ENCODE results near the gene AOPEP. TPM values are rescaled to one million over a fixed set of nuclear protein-coding genes. Genes with fewer than 3 reads are reported as not detected.

Gene AOPEP
- total and polyA plus RNA-seq, 2 donors (not counting 3 experiments of a cell fraction or from before 2014, with no cell fraction given): 20.2 to 41.6 TPM

- H2AFZ ChIP-seq (ENCODE audit: low read depth, low read length): peak overlapping the region; percentile 40
- H3K9me3 ChIP-seq (replicated peaks; ENCODE audit: control insufficient read depth, insufficient read depth, low read length): no peaks in the 10 kb centered on the region
- no peaks in the 10 kb centered on the region for H4K20me1 ChIP-seq (replicated peaks; ENCODE audit: control insufficient read depth, extremely low read depth, insufficient read depth, low read length)
- CTCF ChIA-PET: interaction anchor here (0.7 to 2.6 kb wide), 6 partner anchors 22 to 263 kb away, joined by 3 to 9 read pairs (median 4); no protein-coding TSS in a partner anchor
- H3K4me2 ChIP-seq (ENCODE audit: insufficient read depth, low read length): peak overlapping the region; percentile 71
- dilution Hi-C loops (cut with MboI; ENCODE audit: extremely low pct_ligation_motif_present, low sequenced_read_pairs) (no loop called here), intact Hi-C loops (cut with micrococcal nuclease) (loop anchor here (1.0 to 5.0 kb wide), 6 partner anchors 46 to 138 kb away; no protein-coding TSS in a partner anchor)
- peak; percentile 59 for FAIRE-seq
- H3K36me3 ChIP-seq (ENCODE audit: control insufficient read depth in 2 of 2, extremely low read depth in 1 of 2, insufficient read depth in 2 of 2, low read length in 2 of 2): no peaks in the 10 kb centered on the region
- POLR2A ChIA-PET: interaction anchor here (0.6 kb wide), 2 partner anchors 180 to 198 kb away, joined by 4 to 7 read pairs; no protein-coding TSS in a partner anchor
- no peaks in the 10 kb centered on the region for H3K27me3 ChIP-seq (ENCODE audit: control insufficient read depth in 2 of 2, insufficient read depth in 2 of 2, low read length in 2 of 2)
- H3K9me1 ChIP-seq (replicated peaks; ENCODE audit: control insufficient read depth, extremely low read depth, insufficient read depth, low read length): no peaks in the 10 kb centered on the region
- H3K27ac ChIP-seq (ENCODE audit: insufficient read depth, low read depth, low read length): peak overlapping the region; percentile 90
- TF ChIP-seq FOS (IDR thresholded peaks at IDR 0.05; ENCODE audit: borderline replicate concordance, insufficient read depth, low read length): peak; percentile 63
- no peak for TF ChIP-seq JUN (IDR thresholded peaks at IDR 0.05; ENCODE audit: borderline replicate concordance, insufficient read depth, insufficient read length, low read depth)
- peak; percentile 35 for TF ChIP-seq GATA2 (IDR thresholded peaks at IDR 0.05; ENCODE audit: insufficient read depth, insufficient read length, low read depth, low read length)
- peak overlapping the region; percentile 83 for H3K9ac ChIP-seq (replicated peaks; ENCODE audit: extremely low read depth, insufficient read depth, low read length)
- no peaks in the 10 kb centered on the region for H3K79me2 ChIP-seq (ENCODE audit: control insufficient read depth, insufficient read depth, low read length)
- peak overlapping the region in 1 of 3 experiments; percentile 16 for H3K4me3 ChIP-seq (replicated peaks in 1 of 3; ENCODE audit: insufficient read depth in 1 of 3, low read depth in 1 of 3, low read length in 3 of 3)
- peak; percentile 91 for DNase-seq (ENCODE audit: low read depth, low spot score)
- H3K4me1 ChIP-seq (ENCODE audit: control insufficient read depth, extremely low read depth, insufficient read depth, low read length): peaks cover 52% of the 10 kb centered on the region
- BruUV-seq (replicated peaks): no TSS peak
Observed at GRCh38 chr9:94867842-94868312, 141.4 kb downstream of the AOPEP start.

- Histone ChIP-seq H4K20me1 (replicated peaks; ENCODE audit: control insufficient read depth, extremely low read depth, insufficient read depth, low read length) (no peaks in the 10 kb centered on the region), H3K9me1 (replicated peaks; ENCODE audit: control insufficient read depth, extremely low read depth, insufficient read depth, low read length) (no peaks in the 10 kb centered on the region), H3K27me3 (ENCODE audit: control insufficient read depth in 2 of 2, insufficient read depth in 2 of 2, low read length in 2 of 2) (no peaks in the 10 kb centered on the region), H3K4me2 (ENCODE audit: insufficient read depth, low read length) (peak overlapping the region; percentile 71), H3K79me2 (ENCODE audit: control insufficient read depth, insufficient read depth, low read length) (no peaks in the 10 kb centered on the region), H2AFZ (ENCODE audit: low read depth, low read length) (no peak overlapping the region), H3K27ac (ENCODE audit: insufficient read depth, low read depth, low read length) (peak overlapping the region; percentile 90), H3K9me3 (replicated peaks; ENCODE audit: control insufficient read depth, insufficient read depth, low read length) (no peaks in the 10 kb centered on the region), H3K4me3 (replicated peaks in 1 of 3; ENCODE audit: insufficient read depth in 1 of 3, low read depth in 1 of 3, low read length in 3 of 3) (no peak overlapping the region), H3K36me3 (ENCODE audit: control insufficient read depth in 2 of 2, extremely low read depth in 1 of 2, insufficient read depth in 2 of 2, low read length in 2 of 2) (no peaks in the 10 kb centered on the region), H3K9ac (replicated peaks; ENCODE audit: extremely low read depth, insufficient read depth, low read length) (no peak overlapping the region), H3K4me1 (ENCODE audit: control insufficient read depth, extremely low read depth, insufficient read depth, low read length) (peaks cover 58% of the 10 kb centered on the region)
- dilution Hi-C loops (cut with MboI; ENCODE audit: extremely low pct_ligation_motif_present, low sequenced_read_pairs) (no loop called here), intact Hi-C loops (cut with micrococcal nuclease) (loop anchor here (1.0 to 5.0 kb wide), 2 partner anchors 46 to 84 kb away; no protein-coding TSS in a partner anchor)
- no peak for FAIRE-seq
- CTCF ChIA-PET: interaction anchor here (0.7 to 2.6 kb wide), 4 partner anchors 23 to 263 kb away, joined by 3 to 9 read pairs (median 4); no protein-coding TSS in a partner anchor
- BruUV-seq (replicated peaks): no TSS peak
- TF ChIP-seq FOS (IDR thresholded peaks at IDR 0.05; ENCODE audit: borderline replicate concordance, insufficient read depth, low read length): no peak
- no peak for TF ChIP-seq MAX (IDR thresholded peaks at IDR 0.05; ENCODE audit: insufficient read depth, insufficient read length)
- no peak for TF ChIP-seq EZH2 (IDR thresholded peaks at IDR 0.05; ENCODE audit: borderline replicate concordance, low read depth, low read length, severe bottlenecking)
- no peak for TF ChIP-seq POLR2AphosphoS5 (IDR thresholded peaks at IDR 0.05; ENCODE audit: insufficient read depth, low read depth, low read length)
- no peak for TF ChIP-seq CTCF (IDR thresholded peaks at IDR 0.05; ENCODE audit: extremely low read depth in 1 of 2, insufficient read depth in 1 of 2, low read depth in 1 of 2, low read length in 2 of 2)
- no peak for TF ChIP-seq GATA2 (IDR thresholded peaks at IDR 0.05; ENCODE audit: insufficient read depth, insufficient read length, low read depth, low read length)
- no peak for TF ChIP-seq POLR2A (IDR thresholded peaks at IDR 0.05; ENCODE audit: low read depth, low read length)
- TF ChIP-seq JUN (IDR thresholded peaks at IDR 0.05; ENCODE audit: borderline replicate concordance, insufficient read depth, insufficient read length, low read depth): no peak
- no peak for TF ChIP-seq MYC (IDR thresholded peaks at IDR 0.05; ENCODE audit: low read depth, low read length)
- POLR2A ChIA-PET: interaction anchor here (0.6 kb wide), 2 partner anchors 179 to 199 kb away, joined by 4 to 7 read pairs; no protein-coding TSS in a partner anchor
- DNase-seq (ENCODE audit: low read depth, low spot score): no peak
Observed at GRCh38 chr9:94868464-94868863, 142.0 kb downstream of the AOPEP start.

Data from endothelial cell of umbilical vein (primary cell).